Heart right ventricle (tissue), 16 donors: ENCODE measurements around the gene CFAP61. TPM values are rescaled to one million over a fixed set of nuclear protein-coding genes. Genes with fewer than 3 reads are reported as not detected.

Experiments
- ATAC-seq, 8 donors: fragments of 200-7000 bp; cut with Tn5 transposase; one replicate each; pipeline ENCODE4 v1.9.1; 2020; ENCODE audit warnings: mild to moderate bottlenecking in 8 of 8, moderate library complexity in 8 of 8, moderate number of reproducible peaks in 1 of 8
- DNase-seq, 2 donors: peaks; one replicate each; pipeline ENCODE4 v3.0.0-alpha.2; 2020
- H3K27ac ChIP-seq, 10 donors: fragments of 200-600 bp; sonication (generic) in 2 of 10; one replicate each; pipeline versions ENCODE4 v1.5.0 to v1.8.0; 2020 to 2022; ENCODE audit warnings: mild to moderate bottlenecking in 3 of 10
- H3K27me3 ChIP-seq, 7 donors: fragments of 200-600 bp; one replicate each; pipeline ENCODE4 v1.8.0; 2021 to 2022; ENCODE audit warnings: mild to moderate bottlenecking in 2 of 7
- H3K36me3 ChIP-seq, 9 donors: fragments of 200-600 bp; sonication (generic) in 1 of 9; one replicate each; pipeline versions ENCODE4 v1.5.0 to v1.8.0; 2020 to 2022; ENCODE audit warnings: mild to moderate bottlenecking in 2 of 9
- H3K4me1 ChIP-seq, 9 donors: fragments of 200-600 bp; sonication (generic) in 1 of 9; one replicate each; pipeline versions ENCODE4 v1.5.0 to v1.8.0; 2020 to 2022; ENCODE audit warnings: mild to moderate bottlenecking in 4 of 9
- H3K4me3 ChIP-seq, 10 donors: fragments of 200-600 bp; sonication (generic) in 2 of 10; one replicate each; pipeline versions ENCODE4 v1.5.0 to v1.8.0; 2020 to 2022; ENCODE audit warnings: mild to moderate bottlenecking in 7 of 10, moderate library complexity in 2 of 10
- H3K9me3 ChIP-seq, 11 donors: fragments of 200-600 bp in 10 of 11; sonication (generic) in 2 of 11; one replicate each; pipeline versions ENCODE4 v1.5.0 to v1.8.0; 2013 to 2022; ENCODE audit warnings: mild to moderate bottlenecking in 2 of 11, control low read depth in 1 of 11, moderate library complexity in 1 of 11
- WGBS, 2 donors: extraction: QIAGEN DNeasy Blood & Tissue Kit; methylation state at CpG; one replicate each; pipeline ENCODE4 v1.1.7; 2013; ENCODE audit warnings: inconsistent platforms in 1 of 2; 5-methylcytosine and 5-hydroxymethylcytosine counted together
- intact Hi-C, 10 donors: fragments of 100-400 bp; cut with DNase I; formaldehyde crosslinking; loops; one replicate each; pipeline versions ENCODE4 v1.11.1 to v1.14.2; 2022
- polyA plus RNA-seq, 2 donors: library from polyadenylated mRNA; stranded (reverse); fragments of 200-250 nt; gene quantifications; one replicate each; pipeline ENCODE4 v1.2.3, GENCODE V29; 2013
- total RNA-seq, 10 donors: library from RNA; stranded (reverse); fragmentation: NEBNext Ultra II Directional in 3 of 10; extraction: Animal tissue kit (Norgen Biotek cat#: 25700) in 3 of 10; gene quantifications; one replicate each; pipeline versions ENCODE4 v1.2.1 to v1.2.4, GENCODE V29; 2021 to 2023
- TF ChIP-seq, protein P1 (sequence below), 9 donors: fragments of 200-600 bp; sonication (generic) in 2 of 9; IDR thresholded peaks; one replicate each; pipeline versions ENCODE4 v1.5.0 to v1.8.0; 2021 to 2022; ENCODE audit warnings: antibody characterized with exemption in 9 of 9, mild to moderate bottlenecking in 5 of 9, moderate library complexity in 1 of 9
- donor health status: Arrhythmogenic right ventricular cardiomyopathy.
- donor health status: ischemic (EF 13 %, LVEDD 7.1; RV severe dilation, severe dysfunction).
- donor health status: healthy with polysubstance abuse.
- donor health status: DM: no; HTN: yes; CAD: no.
- donor health status: DM: no; HTN: no; CAD: no.
- donor health status: ischemic (EF 25% LVEDD 6.9; RV normal size, moderate dysfunction).
- donor health status: ischemic (EF 25% LVEDD 5.7; RV mildly dilated, moderate dysfunction).
- donor health status: healthy.
- donor health status: DM: yes; HTN: yes; CAD: no.
- donor health status: Ischemic cardiomyopathy.
- donor health status: ischemic (EF 35%, LVEDD 5.7; RV mildly dilated, moderate dysfunction).
- donor health status: nonischemic (EF 11% LVEDD 7.7; RV severe dilation, severe dysfunction).
- donor health status: DM: yes; HTN: yes; CAD: no.
- donor health status: PGD.
- donor health status: ischemic (EF 29% LVEDD 5.4; RV normal size, mild dysfunction).
- donor health status: nonischemic (EF 23%, LVEDD 6.1; RV moderate dilation, normal function).

Gene CFAP61
- total and polyA plus RNA-seq, 12 donors: 8.2 to 140 (median 60.6) TPM

GRCh38 chr20:20210943-20211273, 158.6 kb downstream of the CFAP61 start:
- DNase-seq: no peak
- H3K9me3 ChIP-seq: no peaks in the 10 kb centered on the region
- WGBS, 2 donors: 84 to 89% methylated on average over 6 of the region's 6 CpGs
- intact Hi-C loops: loop anchor here in 1 of 10 donors (10.0 kb wide), 1 partner anchor 76 kb away; no protein-coding TSS in a partner anchor
- H3K36me3 ChIP-seq: no peaks in the 10 kb centered on the region
- peak overlapping the region in 9 of 10 donors; percentile 11 to 69 (median 42) for H3K27ac ChIP-seq
- peaks cover 0 to 46% (median 16%) of the 10 kb centered on the region in 9 donors for H3K4me1 ChIP-seq
- H3K4me3 ChIP-seq: no peak overlapping the region
- H3K27me3 ChIP-seq: peaks cover 0 to 6% (median 0%) of the 10 kb centered on the region in 7 donors
- TF ChIP-seq, protein P1, sequence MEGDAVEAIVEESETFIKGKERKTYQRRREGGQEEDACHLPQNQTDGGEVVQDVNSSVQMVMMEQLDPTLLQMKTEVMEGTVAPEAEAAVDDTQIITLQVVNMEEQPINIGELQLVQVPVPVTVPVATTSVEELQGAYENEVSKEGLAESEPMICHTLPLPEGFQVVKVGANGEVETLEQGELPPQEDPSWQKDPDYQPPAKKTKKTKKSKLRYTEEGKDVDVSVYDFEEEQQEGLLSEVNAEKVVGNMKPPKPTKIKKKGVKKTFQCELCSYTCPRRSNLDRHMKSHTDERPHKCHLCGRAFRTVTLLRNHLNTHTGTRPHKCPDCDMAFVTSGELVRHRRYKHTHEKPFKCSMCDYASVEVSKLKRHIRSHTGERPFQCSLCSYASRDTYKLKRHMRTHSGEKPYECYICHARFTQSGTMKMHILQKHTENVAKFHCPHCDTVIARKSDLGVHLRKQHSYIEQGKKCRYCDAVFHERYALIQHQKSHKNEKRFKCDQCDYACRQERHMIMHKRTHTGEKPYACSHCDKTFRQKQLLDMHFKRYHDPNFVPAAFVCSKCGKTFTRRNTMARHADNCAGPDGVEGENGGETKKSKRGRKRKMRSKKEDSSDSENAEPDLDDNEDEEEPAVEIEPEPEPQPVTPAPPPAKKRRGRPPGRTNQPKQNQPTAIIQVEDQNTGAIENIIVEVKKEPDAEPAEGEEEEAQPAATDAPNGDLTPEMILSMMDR (IDR thresholded peaks at IDR 0.05): no peak
- no peak for ATAC-seq

GRCh38 chr20:20211274-20211987, 159.1 kb downstream of the CFAP61 start:
- no peak for ATAC-seq
- WGBS, 2 donors: 64 to 65% methylated on average over 5 of the region's 5 CpGs
- Histone ChIP-seq H3K4me3 (no peak overlapping the region), H3K4me1 (peaks cover 0 to 47% (median 16%) of the 10 kb centered on the region in 9 donors), H3K9me3 (no peaks in the 10 kb centered on the region), H3K27ac (peak overlapping the region in 7 of 10 donors; percentile 36 to 74 (median 57)), H3K27me3 (peaks cover 0 to 11% (median 0%) of the 10 kb centered on the region in 7 donors), H3K36me3 (no peaks in the 10 kb centered on the region)
- DNase-seq: no peak
- TF ChIP-seq, protein P1 (IDR thresholded peaks at IDR 0.05): no peak
- intact Hi-C loops: loop anchor here in 1 of 10 donors (10.0 kb wide), 1 partner anchor 77 kb away; no protein-coding TSS in a partner anchor

- H3K9me3 ChIP-seq: no peaks in the 10 kb centered on the region
- DNase-seq (no peak), ATAC-seq (no peak)
- no peaks in the 10 kb centered on the region for H3K36me3 ChIP-seq
- H3K27me3 ChIP-seq: peaks cover 0 to 12% (median 0%) of the 10 kb centered on the region in 7 donors
- H3K27ac ChIP-seq: peak overlapping the region in 7 of 10 donors; percentile 35 to 74 (median 59)
- peaks cover 0 to 53% (median 15%) of the 10 kb centered on the region in 9 donors for H3K4me1 ChIP-seq
- intact Hi-C loops: loop anchor here in 1 of 10 donors (10.0 kb wide), 1 partner anchor 77 kb away; no protein-coding TSS in a partner anchor
- H3K4me3 ChIP-seq: no peak overlapping the region
- TF ChIP-seq, protein P1 (IDR thresholded peaks at IDR 0.05): no peak
- WGBS, 2 donors: 73 to 80% methylated on average over 11 of the region's 11 CpGs
Observed at GRCh38 chr20:20211988-20212518, 159.7 kb downstream of the CFAP61 start.

GRCh38 chr20:20212675-20213096, 160.4 kb downstream of the CFAP61 start:
- DNase-seq (peak in 1 of 2 donors; percentile 27), ATAC-seq (peak; percentile 29 to 84 (median 63))
- TF ChIP-seq, protein P1 (IDR thresholded peaks at IDR 0.05): no peak
- H3K27me3 ChIP-seq: peaks cover 0 to 12% (median 0%) of the 10 kb centered on the region in 7 donors
- H3K4me1 ChIP-seq: peaks cover 3 to 57% (median 17%) of the 10 kb centered on the region in 9 donors
- intact Hi-C loops: loop anchor here in 1 of 10 donors (10.0 kb wide), 1 partner anchor 78 kb away; no protein-coding TSS in a partner anchor
- H3K4me3 ChIP-seq: no peak overlapping the region
- peak overlapping the region in 8 of 10 donors; percentile 37 to 74 (median 56) for H3K27ac ChIP-seq
- 65 to 68% methylated on average over 5 of the region's 5 CpGs for WGBS, 2 donors
- no peaks in the 10 kb centered on the region for H3K9me3 ChIP-seq
- no peaks in the 10 kb centered on the region for H3K36me3 ChIP-seq
